HEK293 (cell line): ENCODE data around the gene GIT1.

ENCODE experiments used
- CTCF ChIA-PET: fragments of 350-600 bp; formaldehyde crosslinking; extraction: SDS; loops from one replicate; lab custom pipeline; 2021; ENCODE audit warnings: antibody characterized with exemption; lab: Yijun Ruan, JAX
- POLR2A ChIA-PET: fragments of 300-600 bp; formaldehyde crosslinking; extraction: SDS; loops from one replicate; lab custom pipeline; 2020; ENCODE audit warnings: antibody characterized with exemption, inconsistent platforms; lab: Yijun Ruan, JAX
- H3K27ac ChIP-seq: fragments of 200-500 bp; sonication (Bioruptor generic); 2 replicates; pipeline ENCODE4 v1.5.1; 2014; ENCODE audit warnings: low read depth, low read length, control low read depth, inconsistent platforms; ENCODE audit errors: extremely low read depth
- H3K36me3 ChIP-seq, 2 experiments: fragments of 200-500 bp in 1 of 2; sonication (Bioruptor generic) in 1 of 2; 1 replicate in 1 of 2; 2 replicates in 1 of 2; pipeline ENCODE4 v1.5.1; 2014 to 2017; ENCODE audit warnings: inconsistent platforms in 2 of 2, low read length in 2 of 2; ENCODE audit not compliant: control insufficient read depth in 2 of 2, insufficient read depth in 1 of 2
- H3K4me1 ChIP-seq: fragments of 200-500 bp; sonication (Bioruptor generic); 2 replicates; pipeline ENCODE4 v1.5.1; 2014; ENCODE audit warnings: mild to moderate bottlenecking, low read length, inconsistent platforms; ENCODE audit not compliant: control insufficient read depth, insufficient read depth
- H3K4me3 ChIP-seq: 2 replicates; pipeline ENCODE4 v1.5.1; 2011; ENCODE audit warnings: low read depth, mild to moderate bottlenecking, control low read depth, low read length, moderate library complexity
- H3K9me3 ChIP-seq: fragments of 200-500 bp; sonication (Bioruptor generic); 2 replicates; pipeline ENCODE4 v1.5.1; 2014; ENCODE audit warnings: low read depth, low read length, inconsistent platforms; ENCODE audit not compliant: control insufficient read depth, insufficient read depth
- HOXA7 ChIP-seq: sonication (generic); formaldehyde crosslinking; IDR thresholded peaks from 2 replicates; pipeline ENCODE4 v1.8.1; 2022; ENCODE audit warnings: missing genetic modification reagents, borderline replicate concordance
- HOXD13 ChIP-seq: sonication (generic); formaldehyde crosslinking; IDR thresholded peaks from 2 replicates; pipeline ENCODE4 v1.8.0; 2022; ENCODE audit warnings: missing genetic modification reagents, borderline replicate concordance
- KLF1 ChIP-seq: fragments of 450-650 bp; formaldehyde crosslinking; IDR thresholded peaks from 2 replicates; pipeline ENCODE4 v1.5.1; 2016; ENCODE audit warnings: missing biosample characterization, missing genetic modification characterization
- KLF8 ChIP-seq: fragments of 450-650 bp; formaldehyde crosslinking; IDR thresholded peaks from 2 replicates; pipeline ENCODE4 v1.5.1; 2016; ENCODE audit warnings: missing biosample characterization, missing genetic modification characterization
- SP2 ChIP-seq: fragments of 450-650 bp; formaldehyde crosslinking; IDR thresholded peaks from 2 replicates; pipeline ENCODE4 v1.5.1; 2016; ENCODE audit warnings: missing biosample characterization, missing genetic modification characterization
- ZNF133 ChIP-seq: fragments of 450-650 bp; formaldehyde crosslinking; IDR thresholded peaks from 2 replicates; pipeline ENCODE4 v1.5.1; 2016; ENCODE audit warnings: missing biosample characterization, missing genetic modification characterization
- ZNF169 ChIP-seq: fragments of 450-650 bp; formaldehyde crosslinking; IDR thresholded peaks from 2 replicates; pipeline ENCODE4 v1.5.1; 2016; ENCODE audit warnings: missing biosample characterization, missing genetic modification characterization
- ZNF223 ChIP-seq: fragments of 450-650 bp; formaldehyde crosslinking; IDR thresholded peaks from 2 replicates; pipeline ENCODE4 v1.5.1; 2016; ENCODE audit warnings: missing biosample characterization, missing genetic modification characterization
- ZNF239 ChIP-seq: fragments of 450-650 bp; formaldehyde crosslinking; IDR thresholded peaks from 2 replicates; pipeline ENCODE4 v1.5.1; 2016; ENCODE audit warnings: missing biosample characterization, missing genetic modification characterization
- ZNF302 ChIP-seq: fragments of 450-650 bp; formaldehyde crosslinking; IDR thresholded peaks from 2 replicates; pipeline ENCODE4 v1.5.1; 2016; ENCODE audit warnings: missing biosample characterization, missing genetic modification characterization, low read depth
- ZNF324 ChIP-seq: fragments of 450-650 bp; formaldehyde crosslinking; IDR thresholded peaks from 2 replicates; pipeline ENCODE4 v1.5.1; 2016; ENCODE audit warnings: missing biosample characterization, missing genetic modification characterization
- ZNF549 ChIP-seq: fragments of 450-650 bp; IDR thresholded peaks from 2 replicates; pipeline ENCODE4 v1.5.1; 2018; ENCODE audit warnings: missing biosample characterization, missing genetic modification characterization, mild to moderate bottlenecking, inconsistent platforms, moderate library complexity
- ZNF555 ChIP-seq: fragments of 450-650 bp; formaldehyde crosslinking; conservative IDR thresholded peaks from 2 replicates; pipeline ENCODE4 v1.5.1; 2017; ENCODE audit warnings: missing biosample characterization, mild to moderate bottlenecking, missing genetic modification characterization, inconsistent platforms
- ZNF626 ChIP-seq: fragments of 450-650 bp; sonication (Bioruptor Pico); formaldehyde crosslinking; IDR thresholded peaks from 2 replicates; pipeline ENCODE4 v1.5.1; 2018; ENCODE audit warnings: missing biosample characterization, missing genetic modification characterization, inconsistent platforms
- ZNF670 ChIP-seq: fragments of 450-650 bp; formaldehyde crosslinking; IDR thresholded peaks from 2 replicates; pipeline ENCODE4 v1.5.1; 2016; ENCODE audit warnings: missing biosample characterization, missing genetic modification characterization, low read depth
- ZNF76 ChIP-seq: fragments of 450-650 bp; formaldehyde crosslinking; IDR thresholded peaks from 2 replicates; pipeline ENCODE4; 2016; ENCODE audit warnings: low read depth, missing biosample characterization, missing genetic modification characterization, borderline replicate concordance
- ZSCAN16 ChIP-seq: fragments of 450-650 bp; formaldehyde crosslinking; IDR thresholded peaks from 2 replicates; pipeline ENCODE4 v1.5.1; 2016; ENCODE audit warnings: missing biosample characterization, missing genetic modification characterization
- TF ChIP-seq, protein P1 (sequence below): fragments of 450-650 bp; formaldehyde crosslinking; IDR thresholded peaks from 2 replicates; pipeline ENCODE4 v1.5.1; 2016; ENCODE audit warnings: missing biosample characterization, missing genetic modification characterization
- TF ChIP-seq, protein P2 (sequence below): fragments of 450-650 bp; formaldehyde crosslinking; IDR thresholded peaks from 2 replicates; pipeline ENCODE4 v1.5.1; 2017; ENCODE audit warnings: missing biosample characterization, missing genetic modification characterization
- TF ChIP-seq, protein P3 (sequence below): fragments of 450-650 bp; formaldehyde crosslinking; IDR thresholded peaks from 2 replicates; pipeline ENCODE4 v1.5.1; 2016; ENCODE audit warnings: missing biosample characterization, missing genetic modification characterization

The GIT1 gene

DNA sequence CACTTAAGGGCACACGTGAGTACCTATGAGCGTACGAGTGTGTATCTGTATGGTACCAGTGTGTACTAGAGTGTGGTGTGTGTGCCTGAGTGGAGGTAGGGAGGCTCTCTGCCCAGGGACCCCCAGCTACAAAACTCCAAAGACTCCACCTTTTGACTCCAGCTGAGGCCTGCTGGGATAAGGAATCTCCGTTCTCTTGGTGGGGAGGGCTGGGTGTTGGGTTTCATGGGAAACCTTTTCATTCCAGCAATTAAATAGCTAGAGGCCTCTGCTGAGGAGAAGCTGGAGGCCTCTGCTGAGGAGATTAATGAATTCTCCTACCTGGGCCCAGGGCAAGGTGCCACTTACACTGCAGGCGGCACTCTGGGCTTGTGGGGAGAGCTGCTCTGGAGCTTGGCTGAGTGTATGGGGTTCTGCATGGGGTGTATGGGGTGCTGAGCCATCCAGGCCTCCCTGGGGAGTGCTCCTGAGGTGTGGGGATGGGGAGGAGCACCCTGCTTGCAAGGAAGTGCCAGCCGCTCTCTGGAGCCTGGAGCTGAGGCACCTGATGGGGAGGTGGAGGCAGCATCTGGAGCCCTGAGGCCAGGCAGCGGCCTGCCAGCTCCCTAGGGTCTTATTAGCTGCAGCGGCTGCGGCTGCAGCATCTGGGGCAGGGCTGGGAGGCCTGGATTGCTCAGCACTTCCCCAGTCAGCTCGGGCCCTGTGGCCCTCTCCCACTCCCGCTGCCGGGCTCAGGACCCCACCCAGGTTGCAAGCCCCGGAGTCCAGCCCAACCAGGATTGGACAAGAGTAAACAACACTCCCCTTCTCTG is 8.1 kb upstream of the GIT1 start (continued):
- no peak for TF ChIP-seq SP2 (tag by site-specific recombination)
- TF ChIP-seq ZNF670: no peak
- TF ChIP-seq, protein P1, sequence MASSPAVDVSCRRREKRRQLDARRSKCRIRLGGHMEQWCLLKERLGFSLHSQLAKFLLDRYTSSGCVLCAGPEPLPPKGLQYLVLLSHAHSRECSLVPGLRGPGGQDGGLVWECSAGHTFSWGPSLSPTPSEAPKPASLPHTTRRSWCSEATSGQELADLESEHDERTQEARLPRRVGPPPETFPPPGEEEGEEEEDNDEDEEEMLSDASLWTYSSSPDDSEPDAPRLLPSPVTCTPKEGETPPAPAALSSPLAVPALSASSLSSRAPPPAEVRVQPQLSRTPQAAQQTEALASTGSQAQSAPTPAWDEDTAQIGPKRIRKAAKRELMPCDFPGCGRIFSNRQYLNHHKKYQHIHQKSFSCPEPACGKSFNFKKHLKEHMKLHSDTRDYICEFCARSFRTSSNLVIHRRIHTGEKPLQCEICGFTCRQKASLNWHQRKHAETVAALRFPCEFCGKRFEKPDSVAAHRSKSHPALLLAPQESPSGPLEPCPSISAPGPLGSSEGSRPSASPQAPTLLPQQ (tag by site-specific recombination): no peak
- no peak for TF ChIP-seq ZNF302 (tag by site-specific recombination)
- TF ChIP-seq, protein P2, sequence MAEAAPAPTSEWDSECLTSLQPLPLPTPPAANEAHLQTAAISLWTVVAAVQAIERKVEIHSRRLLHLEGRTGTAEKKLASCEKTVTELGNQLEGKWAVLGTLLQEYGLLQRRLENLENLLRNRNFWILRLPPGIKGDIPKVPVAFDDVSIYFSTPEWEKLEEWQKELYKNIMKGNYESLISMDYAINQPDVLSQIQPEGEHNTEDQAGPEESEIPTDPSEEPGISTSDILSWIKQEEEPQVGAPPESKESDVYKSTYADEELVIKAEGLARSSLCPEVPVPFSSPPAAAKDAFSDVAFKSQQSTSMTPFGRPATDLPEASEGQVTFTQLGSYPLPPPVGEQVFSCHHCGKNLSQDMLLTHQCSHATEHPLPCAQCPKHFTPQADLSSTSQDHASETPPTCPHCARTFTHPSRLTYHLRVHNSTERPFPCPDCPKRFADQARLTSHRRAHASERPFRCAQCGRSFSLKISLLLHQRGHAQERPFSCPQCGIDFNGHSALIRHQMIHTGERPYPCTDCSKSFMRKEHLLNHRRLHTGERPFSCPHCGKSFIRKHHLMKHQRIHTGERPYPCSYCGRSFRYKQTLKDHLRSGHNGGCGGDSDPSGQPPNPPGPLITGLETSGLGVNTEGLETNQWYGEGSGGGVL (tag by site-specific recombination): no peak
- TF ChIP-seq HOXA7: no peak
- TF ChIP-seq ZNF626 (tag by site-specific recombination): no peak
- TF ChIP-seq ZNF133 (tag by site-specific recombination): peak; percentile 52; the same call in 1 of the 2 replicates
- no peak for TF ChIP-seq ZNF169 (tag by site-specific recombination)
- peak; percentile 60 for TF ChIP-seq ZNF76 (tag by site-specific recombination)
- no peak for TF ChIP-seq HOXD13
- no peak for TF ChIP-seq ZNF555 (tag by site-specific recombination)
- TF ChIP-seq ZNF324 (tag by site-specific recombination): no peak
- no peak for TF ChIP-seq ZNF239 (tag by site-specific recombination)
- TF ChIP-seq ZNF549 (tag by site-specific recombination): no peak
- no peak for TF ChIP-seq ZNF223
- TF ChIP-seq, protein P3, sequence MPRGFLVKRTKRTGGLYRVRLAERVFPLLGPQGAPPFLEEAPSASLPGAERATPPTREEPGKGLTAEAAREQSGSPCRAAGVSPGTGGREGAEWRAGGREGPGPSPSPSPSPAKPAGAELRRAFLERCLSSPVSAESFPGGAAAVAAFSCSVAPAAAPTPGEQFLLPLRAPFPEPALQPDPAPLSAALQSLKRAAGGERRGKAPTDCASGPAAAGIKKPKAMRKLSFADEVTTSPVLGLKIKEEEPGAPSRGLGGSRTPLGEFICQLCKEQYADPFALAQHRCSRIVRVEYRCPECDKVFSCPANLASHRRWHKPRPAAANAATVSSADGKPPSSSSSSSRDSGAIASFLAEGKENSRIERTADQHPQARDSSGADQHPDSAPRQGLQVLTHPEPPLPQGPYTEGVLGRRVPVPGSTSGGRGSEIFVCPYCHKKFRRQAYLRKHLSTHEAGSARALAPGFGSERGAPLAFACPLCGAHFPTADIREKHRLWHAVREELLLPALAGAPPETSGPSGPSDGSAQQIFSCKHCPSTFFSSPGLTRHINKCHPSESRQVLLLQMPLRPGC (tag by site-specific recombination): no peak
- TF ChIP-seq, all 188 proteins: peak for 32

DNA sequence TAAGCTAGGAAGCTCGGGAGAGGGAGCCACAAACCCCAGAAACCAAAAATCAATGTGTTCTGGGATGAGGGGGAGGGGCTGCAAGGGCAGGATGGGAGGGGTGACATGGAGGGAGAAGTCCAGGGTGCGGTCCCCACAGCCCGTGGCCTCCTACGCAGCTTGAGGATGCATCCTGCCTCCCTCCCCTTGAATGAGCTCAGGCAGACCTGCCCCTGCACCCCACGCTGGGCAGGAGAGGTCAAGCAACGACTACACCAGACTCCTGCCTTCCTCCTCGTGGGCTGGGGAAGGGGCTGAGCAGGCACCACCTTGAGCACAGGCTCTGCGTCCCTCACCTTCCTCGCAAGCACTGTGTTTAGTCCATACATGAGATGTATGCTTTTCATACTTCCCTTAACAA is 7.4 kb upstream of the GIT1 start:
- no peak for TF ChIP-seq ZSCAN16 (tag by site-specific recombination)
- 0 out of 2 replicates have a peak, but pooled peaks have one; percentile 20 for TF ChIP-seq KLF8
- TF ChIP-seq KLF1 (tag by site-specific recombination): peak; percentile 50
- TF ChIP-seq, all 188 proteins: peak for 2
- POLR2A ChIA-PET: interaction anchor here (1.0 to 1.4 kb wide), 2 partner anchors 21 to 26 kb away, joined by 3 read pairs; partner anchors contain the start of gene CORO6
- no peaks in the 10 kb centered on the region for H3K9me3 ChIP-seq
- H3K27ac ChIP-seq: peak overlapping the region; percentile 61
- H3K4me3 ChIP-seq: no peak overlapping the region
- peaks cover 36% of the 10 kb centered on the region for H3K4me1 ChIP-seq
- CTCF ChIA-PET: interaction anchor here (0.6 to 1.7 kb wide), 4 partner anchors 9 to 334 kb away, joined by 3 to 8 read pairs (median 4); no protein-coding TSS in a partner anchor
- no peaks in the 10 kb centered on the region for H3K36me3 ChIP-seq
